Non-pigmented ciliary epithelial cell (primary cell): ENCODE results near the gene MPST.

Source experiments
- DNase-seq: peaks from one replicate; pipeline ENCODE4 v3.0.0-alpha.2; 2010; ENCODE audit warnings: low read depth

MPST gene

GRCh38 chr22:37022483-37023337, 3.2 kb downstream of the MPST start:
- DNase-seq = no peak

DNA sequence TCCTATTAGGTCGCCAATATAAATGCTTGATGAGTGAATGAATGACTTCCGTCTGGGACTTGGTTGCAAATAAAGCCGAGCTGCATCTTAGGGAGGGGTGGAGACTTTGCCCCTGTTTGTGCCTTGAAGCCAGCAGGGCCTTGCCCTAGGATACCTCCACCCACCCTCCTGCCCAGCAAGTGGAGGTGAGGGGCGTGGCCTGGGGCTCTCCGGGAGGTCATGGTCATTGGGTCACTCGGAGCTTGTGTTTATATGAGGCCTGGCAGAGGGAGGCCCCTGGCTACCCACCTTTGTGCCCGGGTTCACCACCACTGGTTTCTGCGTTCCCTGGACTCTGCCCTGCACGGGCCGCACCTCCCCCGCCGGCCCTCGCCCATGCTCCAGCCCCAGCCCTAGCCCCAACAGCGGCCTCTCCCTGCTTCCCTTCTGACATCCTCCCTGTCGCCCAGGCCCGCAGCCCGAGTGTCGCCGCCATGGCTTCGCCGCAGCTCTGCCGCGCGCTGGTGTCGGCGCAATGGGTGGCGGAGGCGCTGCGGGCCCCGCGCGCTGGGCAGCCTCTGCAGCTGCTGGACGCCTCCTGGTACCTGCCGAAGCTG, 4.3 kb downstream of the MPST start:
- DNase-seq = no peak

DNA sequence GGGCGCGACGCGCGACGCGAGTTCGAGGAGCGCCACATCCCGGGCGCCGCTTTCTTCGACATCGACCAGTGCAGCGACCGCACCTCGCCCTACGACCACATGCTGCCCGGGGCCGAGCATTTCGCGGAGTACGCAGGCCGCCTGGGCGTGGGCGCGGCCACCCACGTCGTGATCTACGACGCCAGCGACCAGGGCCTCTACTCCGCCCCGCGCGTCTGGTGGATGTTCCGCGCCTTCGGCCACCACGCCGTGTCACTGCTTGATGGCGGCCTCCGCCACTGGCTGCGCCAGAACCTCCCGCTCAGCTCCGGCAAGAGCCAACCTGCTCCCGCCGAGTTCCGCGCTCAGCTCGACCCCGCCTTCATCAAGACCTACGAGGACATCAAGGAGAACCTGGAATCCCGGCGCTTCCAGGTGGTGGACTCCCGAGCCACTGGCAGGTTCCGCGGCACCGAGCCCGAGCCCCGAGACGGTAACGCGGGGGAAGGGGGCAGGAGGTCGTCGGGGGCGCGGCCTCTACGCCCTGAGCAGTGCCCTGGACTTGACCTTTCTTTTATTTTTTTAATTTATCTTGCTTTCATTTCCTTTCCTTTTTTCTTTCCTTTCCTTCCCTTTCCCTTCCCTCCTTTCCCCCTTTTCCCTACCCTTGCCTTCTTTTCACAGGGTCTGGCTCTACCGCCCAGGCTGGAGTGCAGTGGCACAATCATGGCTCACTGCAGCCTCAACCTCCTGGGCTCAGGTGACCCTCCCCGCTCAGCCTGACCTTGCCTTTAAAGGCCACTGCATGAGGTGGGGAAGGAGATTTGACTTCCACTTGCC, 5.0 kb downstream of the MPST start:
- DNase-seq = no peak

DNA sequence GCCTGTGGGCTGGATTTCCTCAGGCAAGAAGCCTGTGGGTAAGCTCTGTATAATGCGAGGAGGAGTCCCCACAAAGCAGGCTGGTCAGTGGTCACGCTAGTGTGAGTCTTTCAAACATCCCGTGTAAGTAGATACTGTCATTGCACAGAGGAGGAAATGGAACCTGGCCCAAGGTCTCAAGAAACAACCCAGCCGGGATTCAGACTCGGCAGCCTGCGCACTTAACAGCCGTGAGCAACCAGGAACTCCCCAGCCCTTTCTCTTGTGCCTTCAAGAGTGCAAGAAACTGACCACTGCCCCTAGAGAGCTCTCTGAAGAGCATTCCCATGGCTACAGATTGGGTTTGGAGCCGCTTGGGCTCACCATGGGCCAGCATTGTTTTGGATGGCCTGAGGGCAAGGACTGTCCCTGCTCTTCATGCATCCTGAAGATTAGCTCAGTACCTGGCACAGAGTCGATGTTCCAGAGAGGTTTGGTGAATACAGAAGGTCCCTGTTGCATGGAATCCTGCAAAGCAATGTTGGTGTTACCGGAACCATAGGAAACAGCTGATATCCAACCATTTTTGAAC, 6.0 kb downstream of the MPST start:
- no peak for DNase-seq

- no peak for DNase-seq
Measured at GRCh38 chr22:37026325-37026724, 6.8 kb downstream of the MPST start.

DNA sequence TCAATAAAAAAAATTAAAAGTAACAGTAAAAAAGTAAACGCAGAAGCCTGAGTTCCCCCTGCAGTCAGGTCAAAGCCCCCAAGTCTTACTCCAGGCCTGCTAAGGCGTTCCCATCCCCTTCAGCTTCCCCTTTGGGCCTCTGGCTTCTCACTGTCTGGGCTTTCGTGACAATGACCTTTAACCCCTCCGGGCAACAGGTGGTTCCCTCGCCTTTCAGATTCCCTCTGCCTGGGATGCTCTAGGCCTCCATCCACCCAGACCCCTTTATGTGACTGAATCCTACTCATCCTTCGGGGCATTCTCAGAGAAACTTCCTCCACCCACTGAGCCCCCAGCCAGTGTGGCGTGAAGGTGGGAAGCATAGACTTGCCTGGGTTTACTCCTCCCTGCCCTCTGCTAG, 8.0 kb downstream of the MPST start:
- no peak for DNase-seq

DNA sequence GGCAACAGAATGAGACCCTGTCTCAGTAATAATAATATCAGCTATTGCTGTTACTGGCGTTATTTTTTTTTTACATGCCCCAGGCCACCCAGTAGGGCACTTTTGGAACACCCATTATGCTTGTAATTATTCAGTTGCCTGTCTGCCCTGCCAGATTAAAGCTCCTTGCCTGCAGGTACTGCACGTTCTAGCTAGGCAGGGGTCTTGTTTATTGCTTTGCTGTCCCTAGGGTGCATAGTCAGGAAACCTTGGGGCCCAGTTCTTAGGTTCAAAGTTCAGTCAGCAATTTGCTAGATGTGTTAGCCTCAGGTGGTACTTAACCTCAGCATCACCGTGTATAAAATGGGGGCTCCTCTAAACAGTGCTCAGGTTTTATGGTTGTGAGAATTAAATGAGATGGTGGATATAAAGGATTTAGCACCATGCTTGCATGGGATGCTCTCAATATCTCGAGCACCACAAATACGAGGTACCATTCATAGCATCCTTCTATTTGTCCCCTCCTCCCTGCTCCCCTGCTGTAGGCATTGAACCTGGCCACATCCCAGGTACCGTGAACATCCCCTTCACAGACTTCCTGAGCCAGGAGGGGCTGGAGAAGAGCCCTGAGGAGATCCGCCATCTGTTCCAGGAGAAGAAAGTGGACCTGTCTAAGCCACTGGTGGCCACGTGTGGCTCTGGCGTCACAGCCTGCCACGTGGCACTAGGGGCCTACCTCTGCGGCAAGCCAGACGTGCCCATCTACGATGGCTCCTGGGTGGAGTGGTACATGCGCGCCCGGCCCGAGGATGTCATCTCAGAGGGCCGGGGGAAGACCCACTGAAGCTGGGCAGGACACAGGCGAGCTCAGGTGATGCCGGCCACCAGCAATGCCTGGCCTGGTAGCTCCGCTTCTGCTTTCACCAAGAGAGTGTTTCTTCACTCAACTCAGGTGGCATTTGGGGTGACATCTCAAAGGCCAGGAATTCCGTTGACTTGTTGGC, 9.4 kb downstream of the MPST start:
- DNase-seq = no peak

DNA sequence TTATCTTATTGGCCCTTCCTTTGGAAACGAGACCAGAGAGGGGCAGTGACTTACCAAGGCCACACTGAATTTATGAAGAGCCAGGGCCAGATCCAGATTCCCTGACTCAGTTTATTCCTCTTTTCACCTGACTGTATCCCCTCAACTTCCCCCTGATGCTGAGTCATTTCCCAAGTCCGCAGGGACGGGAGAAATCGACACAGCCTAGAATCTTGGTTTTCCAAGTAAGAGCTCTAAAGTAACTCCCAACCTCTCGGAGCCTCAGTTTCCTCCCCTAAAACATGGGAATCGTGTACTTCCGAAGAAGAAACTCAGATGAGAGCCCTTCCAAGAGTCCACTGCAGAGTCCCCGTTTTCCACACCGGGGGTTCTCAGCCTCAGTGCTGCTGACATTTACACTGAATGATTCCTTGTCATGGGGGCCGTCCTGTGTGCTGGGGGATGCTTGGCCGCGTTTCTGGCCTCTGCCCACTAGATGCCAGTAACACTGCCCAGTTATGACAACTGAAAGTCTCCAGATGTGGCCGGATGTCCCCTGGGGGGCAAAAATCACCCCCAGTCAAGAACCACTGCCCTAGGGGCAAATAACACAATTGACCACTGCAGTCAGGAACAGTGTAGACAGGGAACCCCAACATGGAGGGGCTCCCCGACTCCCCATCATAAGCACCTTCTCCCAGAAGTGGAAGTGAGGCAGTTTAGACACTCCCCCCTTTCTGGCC, 11.2 kb downstream of the MPST start:
- no peak for DNase-seq

GRCh38 chr22:37032134-37032534, 12.6 kb downstream of the MPST start:
- no peak for DNase-seq

- DNase-seq = no peak
Measured at GRCh38 chr22:37032535-37033460, 13.3 kb downstream of the MPST start.

DNA sequence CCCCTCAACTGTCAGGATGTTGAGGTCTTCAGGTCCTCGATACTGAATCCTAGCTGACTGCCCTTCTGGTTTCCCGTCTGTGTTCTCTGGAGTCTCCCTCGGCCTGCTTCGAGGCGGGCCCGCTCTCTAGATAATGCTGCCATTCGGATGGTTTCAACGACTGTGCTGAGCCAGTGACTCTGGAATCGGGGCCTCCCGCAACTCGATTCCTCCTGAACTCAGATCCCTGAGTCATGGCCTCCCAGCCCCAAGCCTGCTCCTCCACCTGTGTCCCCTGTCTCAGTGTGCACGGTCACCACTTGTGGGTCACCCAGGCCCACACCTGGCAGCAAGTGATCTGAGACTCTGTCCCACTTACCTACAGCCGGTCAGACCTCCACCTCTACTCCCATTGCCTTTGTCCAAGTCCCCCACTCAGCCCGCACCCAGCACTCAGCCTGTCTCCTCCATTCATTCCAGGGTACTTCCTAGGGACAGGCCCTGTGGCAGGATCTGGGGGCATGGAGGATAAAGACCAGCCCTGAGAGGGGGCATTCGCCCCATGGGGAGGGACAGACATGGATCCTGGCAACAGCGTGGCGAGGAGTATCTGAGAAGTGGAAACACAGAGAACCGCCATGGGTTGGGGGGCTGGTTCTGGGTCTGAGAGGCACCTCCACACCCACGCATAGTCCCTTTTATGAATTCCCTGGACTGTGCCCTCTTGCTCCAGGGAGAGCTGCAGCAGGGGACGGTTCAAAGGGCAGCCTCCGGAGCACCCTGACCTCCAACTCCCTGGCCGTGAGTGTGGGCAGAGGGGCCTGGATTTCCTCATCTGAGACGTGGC, 14.3 kb downstream of the MPST start:
- no peak for DNase-seq

- DNase-seq = no peak
Measured at GRCh38 chr22:37036655-37037377, 17.3 kb downstream of the MPST start.

- DNase-seq = no peak
Measured at GRCh38 chr22:37037669-37038068, 18.1 kb downstream of the MPST start.

DNA sequence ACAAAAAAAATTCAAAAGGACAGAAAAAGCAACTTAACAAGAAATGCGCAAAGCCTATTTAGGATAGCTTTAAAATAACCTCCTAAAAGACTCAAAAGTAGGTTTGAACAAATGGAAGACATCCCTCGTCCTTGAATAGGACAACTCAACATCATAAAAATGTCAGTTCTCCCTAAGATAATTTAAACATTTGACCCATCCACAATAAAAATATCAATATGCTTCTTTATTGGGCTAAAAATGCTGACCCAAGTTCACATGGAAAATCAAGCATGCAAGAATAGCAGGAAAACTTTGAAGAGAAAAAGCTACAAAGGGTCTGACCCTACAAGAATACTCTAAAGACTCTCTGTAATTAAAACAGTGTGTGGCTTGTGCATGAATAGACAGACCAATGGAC, 19.9 kb downstream of the MPST start:
- DNase-seq = no peak

GRCh38 chr22:37043209-37043827, 23.8 kb downstream of the MPST start:
- DNase-seq = no peak

GRCh38 chr22:37043828-37044538, 24.4 kb downstream of the MPST start:
- no peak for DNase-seq
